ENCODE results near the gene APBA2.

- no peak for TF ChIP-seq ATF7-NPFF (CRISPR knock-in tag; IDR thresholded peaks at IDR 0.05; ENCODE audit: low read depth)
- TF ChIP-seq ZFP90 (CRISPR knock-in tag; IDR thresholded peaks at IDR 0.05; ENCODE audit: borderline replicate concordance): no peak
- TF ChIP-seq SMARCC2 (IDR thresholded peaks at IDR 0.05): no peak
- no peak for TF ChIP-seq ZBTB21 (CRISPR knock-in tag; IDR thresholded peaks at IDR 0.05)
- TF ChIP-seq ZNF605 (CRISPR knock-in tag; IDR thresholded peaks at IDR 0.05): no peak
- no peak for TF ChIP-seq POLR2A (IDR thresholded peaks at IDR 0.05; ENCODE audit: insufficient read depth in 1 of 2, low read depth in 2 of 2, low read length in 2 of 2)
- no peak for TF ChIP-seq SIN3A (IDR thresholded peaks at IDR 0.05; ENCODE audit: borderline replicate concordance, low read depth, low read length)
- TF ChIP-seq HDAC2 (CRISPR knock-in tag; IDR thresholded peaks at IDR 0.05): no peak
Observed at GRCh38 chr15:28919679-28920655, 34.2 kb downstream of the APBA2 start.

Data from HepG2 (cell line).